Stimulated activated naive B cell treated with anti-CD40 and anti-IgM and Interleukin-4, amounts not matched to agents 10 μg/mL and 1 μg/mL and 100 μg/mL, for 72 hours (primary cell): ENCODE data around the gene API5.

Experiments
- ATAC-seq, 2 donors: fragments of 150-1000 bp; cut with Tn5 transposase; replicated peaks; 2 replicates each; pipeline ENCODE4 v1.10.0; 2021; ENCODE audit warnings: moderate library complexity in 1 of 2
- DNase-seq: peaks from one replicate; pipeline ENCODE4 v3.0.0; 2021
- H3K27ac Mint-ChIP-seq: one replicate; pipeline ENCODE4 v1.8.0; 2022; ENCODE audit warnings: mild to moderate bottlenecking, mixed read lengths
- H3K27me3 Mint-ChIP-seq, 2 donors: one replicate each; pipeline ENCODE4 v1.8.0; 2022; ENCODE audit warnings: mixed read lengths in 2 of 2
- H3K36me3 Mint-ChIP-seq, 2 donors: one replicate each; pipeline ENCODE4 v1.8.0; 2022; ENCODE audit warnings: mixed read lengths in 2 of 2, mild to moderate bottlenecking in 1 of 2
- H3K4me1 Mint-ChIP-seq, 2 donors: one replicate each; pipeline ENCODE4 v1.8.0; 2022; ENCODE audit warnings: mixed read lengths in 2 of 2, mild to moderate bottlenecking in 1 of 2
- H3K4me3 Mint-ChIP-seq, 2 donors: one replicate each; pipeline ENCODE4 v1.8.0; 2022; ENCODE audit warnings: mild to moderate bottlenecking in 2 of 2, mixed read lengths in 2 of 2, moderate library complexity in 1 of 2
- H3K9me3 Mint-ChIP-seq, 2 donors: one replicate each; pipeline ENCODE4 v1.8.0; 2022; ENCODE audit warnings: mixed read lengths in 2 of 2, mild to moderate bottlenecking in 1 of 2

API5 gene

GRCh38 chr11:43311791-43312607, at the start of gene API5:
Gene API5, plus strand, starts transcription at chr11:43311996. Its CDS starts 132 bp downstream, at chr11:43312128.
- Mint-ChIP-seq H3K27me3 (no peaks in the 10 kb centered on the region), H3K27ac (peak within 1 kb of the TSS; percentile 98), H3K4me1 (peaks cover 12 to 42% of the 10 kb centered on the region in 2 donors), H3K4me3 (peak within 1 kb of the TSS; percentile 89 to 99), H3K36me3 (peaks cover 4 to 6% of the 10 kb centered on the region in 2 donors), H3K9me3 (no peaks in the 10 kb centered on the region)
- ATAC-seq (peak; percentile 98 to 99), DNase-seq (peak; percentile 90)

GRCh38 chr11:43267856-43268580, 43.8 kb upstream of the API5 start:
- Mint-ChIP-seq H3K9me3 (peaks cover 5 to 6% of the 10 kb centered on the region in 2 donors), H3K4me3 (no peak overlapping the region), H3K36me3 (no peaks in the 10 kb centered on the region), H3K4me1 (no peaks in the 10 kb centered on the region), H3K27ac (no peak overlapping the region), H3K27me3 (peaks cover 0 to 4% of the 10 kb centered on the region in 2 donors)
- DNase-seq (no peak), ATAC-seq (no peak)

- Mint-ChIP-seq H3K27me3 (peaks cover 0 to 4% of the 10 kb centered on the region in 2 donors), H3K4me1 (no peaks in the 10 kb centered on the region), H3K4me3 (no peak overlapping the region), H3K27ac (no peak overlapping the region), H3K9me3 (peaks cover 5 to 8% of the 10 kb centered on the region in 2 donors), H3K36me3 (no peaks in the 10 kb centered on the region)
- DNase-seq, result no peak
- ATAC-seq, result no peak
These were observed 43.0 kb upstream of the API5 start for GRCh38 chr11:43268786-43269185.

- DNase-seq (no peak), ATAC-seq (no peak)
- Mint-ChIP-seq H3K9me3 (peaks cover 5 to 12% of the 10 kb centered on the region in 2 donors), H3K4me3 (no peak overlapping the region), H3K27me3 (peaks cover 0 to 4% of the 10 kb centered on the region in 2 donors), H3K36me3 (no peaks in the 10 kb centered on the region), H3K4me1 (no peaks in the 10 kb centered on the region), H3K27ac (no peak overlapping the region)
These were observed 42.4 kb upstream of the API5 start for GRCh38 chr11:43269254-43269918.

- DNase-seq (no peak), ATAC-seq (no peak)
- no peaks in the 10 kb centered on the region for H3K36me3 Mint-ChIP-seq
- peaks cover 0 to 4% of the 10 kb centered on the region in 2 donors for H3K27me3 Mint-ChIP-seq
- H3K4me3 Mint-ChIP-seq, result no peak overlapping the region
- H3K9me3 Mint-ChIP-seq, result peaks cover 7 to 12% of the 10 kb centered on the region in 2 donors
- H3K27ac Mint-ChIP-seq, result no peak overlapping the region
- H3K4me1 Mint-ChIP-seq, result no peaks in the 10 kb centered on the region
These were observed 41.3 kb upstream of the API5 start for GRCh38 chr11:43270468-43270867.

- peaks cover 10 to 23% of the 10 kb centered on the region in 2 donors for H3K27me3 Mint-ChIP-seq
These were observed 33.4 kb upstream of the API5 start for GRCh38 chr11:43278193-43278956.

GRCh38 chr11:43282607-43283440, 29.0 kb upstream of the API5 start:
- no peak overlapping the region for H3K4me3 Mint-ChIP-seq
- no peaks in the 10 kb centered on the region for H3K4me1 Mint-ChIP-seq
- ATAC-seq, result peak; percentile 72 to 74
- H3K27me3 Mint-ChIP-seq, result peaks cover 18 to 33% of the 10 kb centered on the region in 2 donors
- H3K9me3 Mint-ChIP-seq, result no peaks in the 10 kb centered on the region
- DNase-seq, result peak; percentile 7
- H3K27ac Mint-ChIP-seq, result no peak overlapping the region
- no peaks in the 10 kb centered on the region for H3K36me3 Mint-ChIP-seq

More at GRCh38 chr11:43278193-43278956, 33.4 kb upstream of the API5 start:
- no peak overlapping the region for H3K4me3 Mint-ChIP-seq
- peaks cover 2 to 6% of the 10 kb centered on the region in 2 donors for H3K9me3 Mint-ChIP-seq
- H3K36me3 Mint-ChIP-seq, result no peaks in the 10 kb centered on the region
- no peak overlapping the region for H3K27ac Mint-ChIP-seq
- H3K4me1 Mint-ChIP-seq, result no peaks in the 10 kb centered on the region
- DNase-seq (no peak), ATAC-seq (peak; percentile 51 to 56)

GRCh38 chr11:43285826-43286225, 26.0 kb upstream of the API5 start:
- DNase-seq, result no peak
- H3K27me3 Mint-ChIP-seq, result peaks cover 12 to 24% of the 10 kb centered on the region in 2 donors
- H3K4me3 Mint-ChIP-seq, result no peak overlapping the region
- no peak overlapping the region for H3K27ac Mint-ChIP-seq
- H3K4me1 Mint-ChIP-seq, result no peaks in the 10 kb centered on the region
- ATAC-seq, result no peak
- H3K9me3 Mint-ChIP-seq, result peaks cover 0 to 3% of the 10 kb centered on the region in 2 donors
- no peaks in the 10 kb centered on the region for H3K36me3 Mint-ChIP-seq

- no peak for DNase-seq
- ATAC-seq, result peak in 1 of 2 donors; percentile 22
- Mint-ChIP-seq H3K9me3 (peaks cover 0 to 6% of the 10 kb centered on the region in 2 donors), H3K36me3 (no peaks in the 10 kb centered on the region), H3K27me3 (peaks cover 21 to 29% of the 10 kb centered on the region in 2 donors), H3K27ac (no peak overlapping the region), H3K4me1 (no peaks in the 10 kb centered on the region), H3K4me3 (no peak overlapping the region)
These were observed 22.4 kb upstream of the API5 start for GRCh38 chr11:43289368-43289767.

- no peak overlapping the region for H3K4me3 Mint-ChIP-seq
- H3K27me3 Mint-ChIP-seq, result peaks cover 32 to 33% of the 10 kb centered on the region in 2 donors
- H3K4me1 Mint-ChIP-seq, result no peaks in the 10 kb centered on the region
- peaks cover 0 to 9% of the 10 kb centered on the region in 2 donors for H3K36me3 Mint-ChIP-seq
- no peak for DNase-seq
- H3K27ac Mint-ChIP-seq, result no peak overlapping the region
- no peak for ATAC-seq
- peaks cover 14 to 15% of the 10 kb centered on the region in 2 donors for H3K9me3 Mint-ChIP-seq
These were observed 13.4 kb upstream of the API5 start for GRCh38 chr11:43298397-43298796.

GRCh38 chr11:43315966-43316365, 4.2 kb downstream of the API5 start:
- Mint-ChIP-seq H3K4me1 (peaks cover 12 to 42% of the 10 kb centered on the region in 2 donors), H3K36me3 (peaks cover 8 to 10% of the 10 kb centered on the region in 2 donors), H3K4me3 (no peak overlapping the region), H3K9me3 (no peaks in the 10 kb centered on the region), H3K27ac (no peak overlapping the region), H3K27me3 (no peaks in the 10 kb centered on the region)
- ATAC-seq (no peak), DNase-seq (no peak)

GRCh38 chr11:43316451-43316850, 4.7 kb downstream of the API5 start:
- H3K4me3 Mint-ChIP-seq, result no peak overlapping the region
- H3K9me3 Mint-ChIP-seq, result no peaks in the 10 kb centered on the region
- DNase-seq (no peak), ATAC-seq (no peak)
- peaks cover 8 to 10% of the 10 kb centered on the region in 2 donors for H3K36me3 Mint-ChIP-seq
- no peak overlapping the region for H3K27ac Mint-ChIP-seq
- H3K4me1 Mint-ChIP-seq, result peaks cover 12 to 42% of the 10 kb centered on the region in 2 donors
- no peaks in the 10 kb centered on the region for H3K27me3 Mint-ChIP-seq

- Mint-ChIP-seq H3K27me3 (no peaks in the 10 kb centered on the region), H3K27ac (no peak overlapping the region), H3K4me1 (peaks cover 0 to 5% of the 10 kb centered on the region in 2 donors), H3K36me3 (peaks cover 42 to 58% of the 10 kb centered on the region in 2 donors), H3K9me3 (no peaks in the 10 kb centered on the region), H3K4me3 (no peak overlapping the region)
- no peak for ATAC-seq
- no peak for DNase-seq
These were observed 16.2 kb downstream of the API5 start for GRCh38 chr11:43327987-43328386.
